ENCODE data around the gene F3.

The F3 gene

GRCh38 chr1:94535095-94535494, 6.5 kb downstream of the F3 start:
- TF ChIP-seq CTCF (conservative IDR thresholded peaks at IDR 0.05; ENCODE audit: low read depth, low read length), result no peak
- no peak overlapping the region for H3K4me3 ChIP-seq (ENCODE audit: low read length)
- DNase-seq (ENCODE audit: low read depth), result no peak

- no peak overlapping the region for H3K4me3 ChIP-seq (ENCODE audit: low read length)
- no peak for DNase-seq (ENCODE audit: low read depth)
- TF ChIP-seq CTCF (conservative IDR thresholded peaks at IDR 0.05; ENCODE audit: low read depth, low read length), result no peak
These were observed 9.5 kb downstream of the F3 start for GRCh38 chr1:94532077-94532476.

- H3K4me3 ChIP-seq (ENCODE audit: low read length), result no peak overlapping the region
- no peak for DNase-seq (ENCODE audit: low read depth)
- no peak for TF ChIP-seq CTCF (conservative IDR thresholded peaks at IDR 0.05; ENCODE audit: low read depth, low read length)
These were observed 9.9 kb downstream of the F3 start for GRCh38 chr1:94531664-94532063.

GRCh38 chr1:94530373-94530878, 11.1 kb downstream of the F3 start:
- H3K4me3 ChIP-seq (ENCODE audit: low read length), result no peak overlapping the region
- no peak for TF ChIP-seq CTCF (conservative IDR thresholded peaks at IDR 0.05; ENCODE audit: low read depth, low read length)
- no peak for DNase-seq (ENCODE audit: low read depth)

- H3K4me3 ChIP-seq (ENCODE audit: low read length), result no peak overlapping the region
- no peak for DNase-seq (ENCODE audit: low read depth)
- TF ChIP-seq CTCF (conservative IDR thresholded peaks at IDR 0.05; ENCODE audit: low read depth, low read length), result no peak
These were observed 12.1 kb downstream of the F3 start for GRCh38 chr1:94529416-94529815.

GRCh38 chr1:94528826-94529225, 12.7 kb downstream of the F3 start:
- TF ChIP-seq CTCF (conservative IDR thresholded peaks at IDR 0.05; ENCODE audit: low read depth, low read length), result no peak
- DNase-seq (ENCODE audit: low read depth), result no peak
- no peak overlapping the region for H3K4me3 ChIP-seq (ENCODE audit: low read length)

- DNase-seq (ENCODE audit: low read depth), result no peak
- TF ChIP-seq CTCF (conservative IDR thresholded peaks at IDR 0.05; ENCODE audit: low read depth, low read length), result no peak
- no peak overlapping the region for H3K4me3 ChIP-seq (ENCODE audit: low read length)
These were observed 13.3 kb downstream of the F3 start for GRCh38 chr1:94528299-94528698.
